GM18909 (cell line): ENCODE data around the gene NOC4L.

ENCODE experiments used
- ATAC-seq: cut with Tn5 transposase; IDR thresholded peaks from one replicate; pipeline ENCODE4 v1.9.1; 2021; ENCODE audit warnings: mild to moderate bottlenecking; ENCODE audit not compliant: unreplicated experiment, poor library complexity

Gene NOC4L

GRCh38 chr12:132154941-132155770, 10.9 kb downstream of the NOC4L start:
- ATAC-seq: no peak

GRCh38 chr12:132155771-132156572, 11.7 kb downstream of the NOC4L start:
- ATAC-seq: no peak

- ATAC-seq: no peak
Observed at GRCh38 chr12:132156573-132157325, 12.5 kb downstream of the NOC4L start.

- no peak for ATAC-seq
Observed at GRCh38 chr12:132157733-132158409, 13.6 kb downstream of the NOC4L start.

GRCh38 chr12:132158677-132159554, 14.7 kb downstream of the NOC4L start:
- no peak for ATAC-seq

- ATAC-seq: no peak
Observed at GRCh38 chr12:132159555-132160003, 15.3 kb downstream of the NOC4L start.

GRCh38 chr12:132160016-132160415, 15.8 kb downstream of the NOC4L start:
- no peak for ATAC-seq

GRCh38 chr12:132160601-132161035, 16.4 kb downstream of the NOC4L start:
- ATAC-seq: no peak

- no peak for ATAC-seq
Observed at GRCh38 chr12:132161036-132161781, 17.0 kb downstream of the NOC4L start.

GRCh38 chr12:132161796-132162507, 17.7 kb downstream of the NOC4L start:
- no peak for ATAC-seq

- ATAC-seq: no peak
Observed at GRCh38 chr12:132162508-132163031, 18.3 kb downstream of the NOC4L start.

GRCh38 chr12:132163041-132163910, 19.0 kb downstream of the NOC4L start:
- ATAC-seq: no peak

- no peak for ATAC-seq
Observed at GRCh38 chr12:132163911-132164288, 19.6 kb downstream of the NOC4L start.

GRCh38 chr12:132164426-132164825, 20.2 kb downstream of the NOC4L start:
- no peak for ATAC-seq

GRCh38 chr12:132165584-132165983, 21.3 kb downstream of the NOC4L start:
- ATAC-seq: no peak

GRCh38 chr12:132166093-132166492, 21.8 kb downstream of the NOC4L start:
- ATAC-seq: no peak
